ENCODE results near the gene SLFN12L. TPM values are rescaled to one million over a fixed set of nuclear protein-coding genes. Genes with fewer than 3 reads are reported as not detected.

Gene SLFN12L
- total and polyA plus RNA-seq, 10 of the 15 experiments (the other 5 are each of a cell fraction or from before 2014, with no cell fraction given), result 1.0 to 21.3 (median 9.4) TPM

DNA sequence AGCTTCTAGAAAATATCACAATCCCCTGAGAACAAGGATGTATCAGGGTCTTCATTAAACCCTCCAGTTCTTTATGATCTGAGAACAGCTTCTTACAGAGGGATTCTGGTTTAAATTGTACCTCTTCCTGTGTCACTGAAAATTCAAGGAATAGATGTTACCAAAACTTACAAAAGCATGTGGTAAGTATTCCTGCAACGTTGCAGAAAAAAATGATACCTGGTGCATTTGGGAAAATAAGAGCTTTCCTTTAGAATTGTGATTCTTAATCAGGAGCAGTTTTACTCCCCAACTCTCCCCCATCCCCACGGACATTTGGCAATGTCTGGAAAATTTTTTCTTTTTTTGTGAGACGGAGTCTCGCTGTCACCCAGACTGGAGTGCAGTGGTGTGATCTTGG, 15.8 kb upstream of the SLFN12L start (continued):
- no peak for TF ChIP-seq YBX1 (IDR thresholded peaks at IDR 0.05)

DNA sequence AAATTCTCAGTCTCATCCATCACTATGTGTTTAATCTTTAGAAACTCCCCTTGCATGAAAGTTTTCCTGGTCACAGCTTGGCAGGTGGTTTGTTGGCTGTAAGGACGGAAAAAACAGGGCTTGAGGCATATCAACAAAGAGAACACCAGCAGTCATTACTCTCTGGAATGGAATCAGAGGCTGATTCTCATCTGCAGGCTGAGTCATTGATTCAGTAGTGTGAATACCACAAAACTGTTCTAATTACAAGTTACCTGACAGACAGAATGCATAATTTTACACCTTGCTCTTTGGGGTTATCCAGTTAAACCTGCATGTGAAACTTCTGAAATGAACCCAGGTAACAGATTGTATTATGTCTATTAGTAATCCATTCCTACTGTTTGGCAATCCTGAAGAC, 11.5 kb upstream of the SLFN12L start:
- ChIA-PET SMC1A (ENCODE audit: uncharacterized antibody, unreplicated experiment) (interaction anchor here (1.1 kb wide), 1 partner anchor 199 kb away, joined by 3 read pairs; no protein-coding TSS in a partner anchor), CTCF (interaction anchor here (0.8 to 1.9 kb wide), 4 partner anchors 10 to 237 kb away, joined by 3 to 6 read pairs (median 4); no protein-coding TSS in a partner anchor), RAD21 (ENCODE audit: unreplicated experiment) (no interaction called here), POLR2A (no interaction called here)
- no peak overlapping the region for H3K4me2 ChIP-seq (ENCODE audit: control insufficient read depth, insufficient read depth)
- FAIRE-seq (no peak), ATAC-seq (no peak), DNase-seq (ENCODE audit: low read depth, low spot score) (no peak)
- WGBS (ENCODE audit: insufficient coverage, insufficient replicate concordance, low lambda C conversion rate, missing lambda C conversion rate), result 93% methylated on average over 1 of the region's 1 CpG
- TF ChIP-seq, protein P1, sequence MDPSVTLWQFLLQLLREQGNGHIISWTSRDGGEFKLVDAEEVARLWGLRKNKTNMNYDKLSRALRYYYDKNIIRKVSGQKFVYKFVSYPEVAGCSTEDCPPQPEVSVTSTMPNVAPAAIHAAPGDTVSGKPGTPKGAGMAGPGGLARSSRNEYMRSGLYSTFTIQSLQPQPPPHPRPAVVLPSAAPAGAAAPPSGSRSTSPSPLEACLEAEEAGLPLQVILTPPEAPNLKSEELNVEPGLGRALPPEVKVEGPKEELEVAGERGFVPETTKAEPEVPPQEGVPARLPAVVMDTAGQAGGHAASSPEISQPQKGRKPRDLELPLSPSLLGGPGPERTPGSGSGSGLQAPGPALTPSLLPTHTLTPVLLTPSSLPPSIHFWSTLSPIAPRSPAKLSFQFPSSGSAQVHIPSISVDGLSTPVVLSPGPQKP (IDR thresholded peaks at IDR 0.05; ENCODE audit: low read depth, low read length), result no peak
- TF ChIP-seq NFYB (IDR thresholded peaks at IDR 0.05; ENCODE audit: insufficient read depth, low read depth, low read length) (no peak), CHD2 (IDR thresholded peaks at IDR 0.05; ENCODE audit: borderline replicate concordance, low read depth, low read length) (no peak), MEF2A (IDR thresholded peaks at IDR 0.05; ENCODE audit: insufficient read depth, low read depth, low read length) (no peak), HCFC1 (IDR thresholded peaks at IDR 0.05; ENCODE audit: low read length) (no peak), BMI1 (IDR thresholded peaks at IDR 0.05; ENCODE audit: borderline replicate concordance) (no peak)
- TF ChIP-seq, protein P2, sequence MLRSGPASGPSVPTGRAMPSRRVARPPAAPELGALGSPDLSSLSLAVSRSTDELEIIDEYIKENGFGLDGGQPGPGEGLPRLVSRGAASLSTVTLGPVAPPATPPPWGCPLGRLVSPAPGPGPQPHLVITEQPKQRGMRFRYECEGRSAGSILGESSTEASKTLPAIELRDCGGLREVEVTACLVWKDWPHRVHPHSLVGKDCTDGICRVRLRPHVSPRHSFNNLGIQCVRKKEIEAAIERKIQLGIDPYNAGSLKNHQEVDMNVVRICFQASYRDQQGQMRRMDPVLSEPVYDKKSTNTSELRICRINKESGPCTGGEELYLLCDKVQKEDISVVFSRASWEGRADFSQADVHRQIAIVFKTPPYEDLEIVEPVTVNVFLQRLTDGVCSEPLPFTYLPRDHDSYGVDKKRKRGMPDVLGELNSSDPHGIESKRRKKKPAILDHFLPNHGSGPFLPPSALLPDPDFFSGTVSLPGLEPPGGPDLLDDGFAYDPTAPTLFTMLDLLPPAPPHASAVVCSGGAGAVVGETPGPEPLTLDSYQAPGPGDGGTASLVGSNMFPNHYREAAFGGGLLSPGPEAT (IDR thresholded peaks at IDR 0.05; ENCODE audit: low read depth), result no peak
- H3K4me1 ChIP-seq (ENCODE audit: control insufficient read depth, insufficient read depth, low read length), result no peaks in the 10 kb centered on the region; the same call in 1 of the 2 replicates
- BruUV-seq (replicated peaks), result no TSS peak
- no peaks in the 10 kb centered on the region for H3K9me3 ChIP-seq (replicated peaks; ENCODE audit: control insufficient read depth, insufficient read depth, low read length)
- H3K27ac ChIP-seq (ENCODE audit: control insufficient read depth, insufficient read depth), result no peak overlapping the region
- no peak overlapping the region for H3K9ac ChIP-seq (ENCODE audit: control insufficient read depth, insufficient read depth, low read length)
- H4K20me1 ChIP-seq (ENCODE audit: control insufficient read depth, insufficient read depth), result no peaks in the 10 kb centered on the region
- no peak overlapping the region for H2AFZ ChIP-seq (ENCODE audit: control insufficient read depth, low read depth, low read length)
- intact Hi-C loops (cut with micrococcal nuclease; ENCODE audit: unreplicated experiment) (no loop called here), in situ Hi-C loops (cut with MboI) (no loop called here)
- H3K27me3 ChIP-seq (replicated peaks in 1 of 2; ENCODE audit: control insufficient read depth in 2 of 2, insufficient read depth in 2 of 2, low read length in 1 of 2), result no peaks in the 10 kb centered on the region
- H3K36me3 ChIP-seq (ENCODE audit: control insufficient read depth in 2 of 2, insufficient read depth in 2 of 2, low read length in 1 of 2), result no peaks in the 10 kb centered on the region; a peak in 1 of 4 replicates
- H3K79me2 ChIP-seq (ENCODE audit: control insufficient read depth, insufficient read depth, low read length), result no peaks in the 10 kb centered on the region
- H3K4me3 ChIP-seq, result no peak overlapping the region

Measured in GM12878 (cell line).